Right atrium auricular region (tissue), 2 donors: ENCODE results near the gene EHHADH. TPM values are rescaled to one million over a fixed set of nuclear protein-coding genes. Genes with fewer than 3 reads are reported as not detected.

Experiments
- DNase-seq: peaks from one replicate; pipeline ENCODE4 v3.0.0-alpha.2; 2019; ENCODE audit warnings: low spot score
- H3K27ac ChIP-seq, 2 donors: fragments of 200-600 bp; sonication (generic); 1 replicate in 1 of 2; 2 replicates in 1 of 2; pipeline ENCODE4 v1.5.1; 2016 to 2019
- H3K27me3 ChIP-seq, 2 donors: fragments of 200-600 bp; sonication (generic); one replicate each; pipeline versions ENCODE4 v1.5.1 to v1.6.0; 2017 to 2019
- H3K36me3 ChIP-seq: fragments of 200-600 bp; sonication (generic); one replicate; pipeline ENCODE4 v1.5.1; 2016
- H3K4me1 ChIP-seq, 2 donors: fragments of 200-600 bp; sonication (generic); one replicate each; pipeline versions ENCODE4 v1.5.1 to v1.6.0; 2017 to 2019
- H3K4me3 ChIP-seq, 2 donors: fragments of 200-600 bp; sonication (generic); 1 replicate in 1 of 2; 2 replicates in 1 of 2; pipeline ENCODE4 v1.5.1; 2017 to 2019; ENCODE audit warnings: mild to moderate bottlenecking in 1 of 2, moderate library complexity in 1 of 2
- H3K9me3 ChIP-seq, 2 donors: fragments of 200-600 bp; sonication (generic); one replicate each; pipeline ENCODE4 v1.5.1; 2019
- microRNA-seq, 2 donors: library from miRNA; unstranded; fragments of <30 nt; microRNA quantifications; one replicate each; pipeline ENCODE4, GENCODE V29; 2016 to 2017; ENCODE audit warnings: borderline number of aligned reads in 2 of 2, borderline replicate concordance in 1 of 2
- total RNA-seq, 2 donors: library from RNA; depleted of rRNA; stranded (reverse); fragments of >200 nt; gene quantifications; one replicate each; pipeline ENCODE4 v1.1.0, GENCODE V29; 2016
- TF ChIP-seq, protein P1 (sequence below), 2 donors: fragments of 200-600 bp; sonication (generic); IDR thresholded peaks; one replicate each; pipeline ENCODE4 v1.5.1; 2019; ENCODE audit warnings: antibody characterized with exemption in 2 of 2

EHHADH gene
- total RNA-seq, 2 donors from 2014 or later: 3.6 to 24.3 TPM

DNA sequence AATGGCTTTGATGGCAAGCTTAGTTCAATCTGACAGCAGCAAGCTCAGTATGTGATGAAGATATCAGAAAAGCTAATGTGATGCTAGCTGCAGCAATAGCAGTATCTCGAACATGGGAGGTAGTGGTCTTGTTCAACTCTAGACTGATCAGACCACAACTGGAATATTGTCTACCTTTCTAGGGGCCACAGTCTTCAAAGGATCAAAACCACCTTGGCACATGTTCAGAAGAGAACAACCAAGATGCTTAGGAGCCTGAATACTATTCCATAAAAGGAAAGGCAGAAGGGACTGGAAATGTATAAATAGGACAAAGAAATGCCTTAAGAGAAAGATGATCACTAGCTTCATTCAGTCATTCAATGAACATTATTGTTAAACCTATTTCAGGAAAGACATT is 103.3 kb downstream of the EHHADH start:
- H3K4me3 ChIP-seq: no peak overlapping the region

DNA sequence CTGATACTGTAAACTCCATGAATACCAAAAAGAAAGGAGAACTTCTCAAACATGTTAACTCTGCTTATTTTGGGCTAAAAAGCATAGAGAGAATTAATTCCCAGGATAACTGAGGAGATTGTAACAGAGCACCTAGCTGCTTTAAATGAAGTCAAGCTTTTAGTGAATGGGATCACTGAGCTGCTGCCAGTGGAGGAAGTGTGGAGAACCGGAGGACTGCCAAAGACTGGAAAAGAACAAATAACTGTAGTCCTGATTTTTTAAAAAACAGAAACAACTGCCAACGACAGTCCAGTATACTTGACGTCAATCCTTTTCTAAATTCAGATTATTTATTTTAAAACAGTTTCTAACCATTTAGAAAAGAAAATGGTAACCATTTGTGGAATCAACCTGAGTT is 104.3 kb downstream of the EHHADH start:
- TF ChIP-seq, protein P1, sequence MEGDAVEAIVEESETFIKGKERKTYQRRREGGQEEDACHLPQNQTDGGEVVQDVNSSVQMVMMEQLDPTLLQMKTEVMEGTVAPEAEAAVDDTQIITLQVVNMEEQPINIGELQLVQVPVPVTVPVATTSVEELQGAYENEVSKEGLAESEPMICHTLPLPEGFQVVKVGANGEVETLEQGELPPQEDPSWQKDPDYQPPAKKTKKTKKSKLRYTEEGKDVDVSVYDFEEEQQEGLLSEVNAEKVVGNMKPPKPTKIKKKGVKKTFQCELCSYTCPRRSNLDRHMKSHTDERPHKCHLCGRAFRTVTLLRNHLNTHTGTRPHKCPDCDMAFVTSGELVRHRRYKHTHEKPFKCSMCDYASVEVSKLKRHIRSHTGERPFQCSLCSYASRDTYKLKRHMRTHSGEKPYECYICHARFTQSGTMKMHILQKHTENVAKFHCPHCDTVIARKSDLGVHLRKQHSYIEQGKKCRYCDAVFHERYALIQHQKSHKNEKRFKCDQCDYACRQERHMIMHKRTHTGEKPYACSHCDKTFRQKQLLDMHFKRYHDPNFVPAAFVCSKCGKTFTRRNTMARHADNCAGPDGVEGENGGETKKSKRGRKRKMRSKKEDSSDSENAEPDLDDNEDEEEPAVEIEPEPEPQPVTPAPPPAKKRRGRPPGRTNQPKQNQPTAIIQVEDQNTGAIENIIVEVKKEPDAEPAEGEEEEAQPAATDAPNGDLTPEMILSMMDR (IDR thresholded peaks at IDR 0.05): no peak
- Histone ChIP-seq H3K36me3 (no peaks in the 10 kb centered on the region), H3K4me1 (peaks cover 0 to 12% of the 10 kb centered on the region in 2 donors), H3K27me3 (peaks cover 0 to 3% of the 10 kb centered on the region in 2 donors), H3K27ac (no peak overlapping the region), H3K9me3 (no peaks in the 10 kb centered on the region), H3K4me3 (no peak overlapping the region)
- no peak for DNase-seq

More for the DNA sequence above, 103.3 kb downstream of the EHHADH start:
- TF ChIP-seq, protein P1 (IDR thresholded peaks at IDR 0.05): no peak
- H3K4me1 ChIP-seq: peaks cover 0 to 12% of the 10 kb centered on the region in 2 donors
- DNase-seq: no peak
- H3K27ac ChIP-seq: no peak overlapping the region
- no peaks in the 10 kb centered on the region for H3K36me3 ChIP-seq
- no peaks in the 10 kb centered on the region for H3K27me3 ChIP-seq
- H3K9me3 ChIP-seq: no peaks in the 10 kb centered on the region

DNA sequence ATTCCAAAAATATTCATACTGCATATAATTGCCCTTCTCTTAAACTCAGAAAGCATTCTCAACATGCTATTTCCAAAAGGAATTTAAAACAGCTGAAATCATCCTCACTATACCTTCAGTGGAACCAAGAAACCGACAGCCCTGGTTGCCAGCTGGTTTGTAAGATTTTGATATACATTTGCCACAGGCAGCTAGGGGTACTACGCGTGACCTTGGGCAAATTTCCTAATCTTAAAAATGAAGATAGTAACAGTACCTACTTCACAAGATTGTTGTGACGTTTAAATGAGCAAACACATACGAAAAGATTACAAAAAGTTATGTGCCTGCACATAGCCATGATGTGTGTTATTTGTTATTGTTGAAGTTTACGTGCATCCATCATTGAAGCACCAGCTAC is 108.3 kb downstream of the EHHADH start:
- H3K27ac ChIP-seq: no peak overlapping the region
- peaks cover 0 to 3% of the 10 kb centered on the region in 2 donors for H3K27me3 ChIP-seq
- H3K36me3 ChIP-seq: no peaks in the 10 kb centered on the region
- no peaks in the 10 kb centered on the region for H3K4me1 ChIP-seq
- H3K4me3 ChIP-seq: no peak overlapping the region
- TF ChIP-seq, protein P1 (IDR thresholded peaks at IDR 0.05): no peak
- no peaks in the 10 kb centered on the region for H3K9me3 ChIP-seq
- no peak for DNase-seq

DNA sequence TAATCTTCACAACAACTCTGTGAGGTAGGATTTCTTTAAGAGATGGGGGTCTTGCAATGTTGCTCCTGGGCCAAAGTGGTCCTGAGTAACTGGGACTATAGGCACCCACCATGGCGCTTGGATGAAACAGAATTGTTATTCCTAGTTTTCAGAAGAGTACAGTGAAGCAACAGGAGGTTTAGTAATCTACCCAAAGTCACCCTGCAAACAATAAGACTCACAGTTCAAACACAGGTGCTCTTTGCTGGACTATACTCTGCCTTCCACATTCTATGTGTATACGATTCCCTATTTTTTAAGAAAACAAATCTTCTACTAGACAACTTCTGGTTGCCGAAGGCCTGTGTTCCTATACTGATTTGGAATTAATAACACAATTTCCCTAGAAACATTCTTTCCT is 109.1 kb downstream of the EHHADH start:
- H3K27ac ChIP-seq: no peak overlapping the region
- H3K27me3 ChIP-seq: peaks cover 0 to 3% of the 10 kb centered on the region in 2 donors
- no peak for DNase-seq
- H3K4me3 ChIP-seq: no peak overlapping the region
- TF ChIP-seq, protein P1 (IDR thresholded peaks at IDR 0.05): no peak
- no peaks in the 10 kb centered on the region for H3K4me1 ChIP-seq
- H3K36me3 ChIP-seq: no peaks in the 10 kb centered on the region
- H3K9me3 ChIP-seq: no peaks in the 10 kb centered on the region

Small RNA genes lying within 50 kb of the gene (microRNA-seq; reads per million reads assigned to microRNA genes)
- 0 to 2.8 reads per million in 2 donors for gene MIR5588

Other genes starting within 250 kb of the EHHADH start
- gene C3orf70, start 101.0 kb downstream of the EHHADH start, total RNA-seq: 1 to 10 TPM; 2.6 to 3.4 TPM
- gene MAP3K13, start 109.1 kb upstream of the EHHADH start, total RNA-seq: 10 to 100 TPM in 1 of 2 donors, 1 to 10 TPM in 1; 9.4 to 12.6 TPM
- gene TMEM41A, start 245.0 kb upstream of the EHHADH start, total RNA-seq: 10 to 100 TPM; 10.2 to 10.9 TPM